ENCODE data around the gene SLC26A9. TPM values are rescaled to one million over a fixed set of nuclear protein-coding genes. Genes with fewer than 3 reads are reported as not detected.

Gene SLC26A9
- total and polyA plus RNA-seq, 12 donors = 0.03 to 0.11 (median 0.04) TPM; not detected in 9

DNA sequence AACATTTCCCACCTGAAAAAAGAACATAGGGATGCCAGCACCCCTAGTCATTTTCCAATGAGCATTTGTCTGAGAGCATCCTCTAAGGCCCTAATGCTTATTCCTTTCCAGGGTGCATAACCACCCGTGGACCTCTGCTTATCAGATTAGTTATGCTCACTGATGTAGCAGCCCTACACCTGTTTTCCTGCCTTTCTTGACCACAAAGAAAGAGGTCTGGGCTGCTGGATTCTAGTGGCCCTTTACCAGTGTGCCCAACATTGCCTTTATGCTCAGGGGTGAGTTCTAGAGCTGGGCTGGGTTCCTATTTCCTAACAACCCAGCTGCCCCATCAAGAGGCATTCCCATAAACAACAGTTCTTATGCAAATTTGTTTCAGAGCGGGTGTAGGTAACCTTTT lies 73.0 kb downstream of the SLC26A9 start:
- 77 to 95% (median 89%) methylated on average over 2 of the region's 2 CpGs for WGBS, 4 donors
- intact Hi-C loops (cut with DNase I) = no loop called here
- Histone ChIP-seq H3K4me3 (no peak overlapping the region), H3K4me1 (replicated peaks in 1 of 2) (no peaks in the 10 kb centered on the region), H3K36me3 (replicated peaks in 1 of 2) (no peaks in the 10 kb centered on the region), H3K9me3 (replicated peaks in 1 of 3) (no peaks in the 10 kb centered on the region), H3K27ac (no peak overlapping the region), H3K27me3 (no peaks in the 10 kb centered on the region)
- TF ChIP-seq, protein P1, sequence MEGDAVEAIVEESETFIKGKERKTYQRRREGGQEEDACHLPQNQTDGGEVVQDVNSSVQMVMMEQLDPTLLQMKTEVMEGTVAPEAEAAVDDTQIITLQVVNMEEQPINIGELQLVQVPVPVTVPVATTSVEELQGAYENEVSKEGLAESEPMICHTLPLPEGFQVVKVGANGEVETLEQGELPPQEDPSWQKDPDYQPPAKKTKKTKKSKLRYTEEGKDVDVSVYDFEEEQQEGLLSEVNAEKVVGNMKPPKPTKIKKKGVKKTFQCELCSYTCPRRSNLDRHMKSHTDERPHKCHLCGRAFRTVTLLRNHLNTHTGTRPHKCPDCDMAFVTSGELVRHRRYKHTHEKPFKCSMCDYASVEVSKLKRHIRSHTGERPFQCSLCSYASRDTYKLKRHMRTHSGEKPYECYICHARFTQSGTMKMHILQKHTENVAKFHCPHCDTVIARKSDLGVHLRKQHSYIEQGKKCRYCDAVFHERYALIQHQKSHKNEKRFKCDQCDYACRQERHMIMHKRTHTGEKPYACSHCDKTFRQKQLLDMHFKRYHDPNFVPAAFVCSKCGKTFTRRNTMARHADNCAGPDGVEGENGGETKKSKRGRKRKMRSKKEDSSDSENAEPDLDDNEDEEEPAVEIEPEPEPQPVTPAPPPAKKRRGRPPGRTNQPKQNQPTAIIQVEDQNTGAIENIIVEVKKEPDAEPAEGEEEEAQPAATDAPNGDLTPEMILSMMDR (IDR thresholded peaks at IDR 0.05) = no peak
- no peak for TF ChIP-seq POLR2A (IDR thresholded peaks at IDR 0.05)
- no peak for DNase-seq

Other genes with a start within 250 kb of the SLC26A9 start
- gene NUCKS1, start 193.3 kb downstream of the SLC26A9 start, total RNA-seq = 100 to 1,000 TPM in 5 of 9 donors, 10 to 100 TPM in 4; 56.3 to 159 (median 135) TPM
- gene NUCKS1, start 193.3 kb downstream of the SLC26A9 start, polyA plus RNA-seq = 100 to 1,000 TPM in 2 of 3 donors, 10 to 100 TPM in 1; 33.1 to 161 (median 109) TPM
- gene RAB29, start 168.0 kb downstream of the SLC26A9 start, total RNA-seq = 10 to 100 TPM in 8 of 9 donors, 1 to 10 TPM in 1; 9.6 to 52.2 (median 28.5) TPM
- gene RAB29, start 168.0 kb downstream of the SLC26A9 start, polyA plus RNA-seq = 10 to 100 TPM in 2 of 3 donors, 1 to 10 TPM in 1; 4.2 to 16.2 (median 15.9) TPM
- gene SLC41A1, start 130.3 kb downstream of the SLC26A9 start, total RNA-seq = 100 to 1,000 TPM in 1 of 9 donors, 10 to 100 TPM in 8; 21.3 to 127 (median 34.4) TPM
- gene SLC41A1, start 130.3 kb downstream of the SLC26A9 start, polyA plus RNA-seq = 100 to 1,000 TPM in 1 of 3 donors, 10 to 100 TPM in 1, 1 to 10 TPM in 1; 8.9 to 143 (median 11.1) TPM
- under 1 TPM in 6 of 9 donors, not detected in 3; 0.22 to 0.64 (median 0.47) TPM for gene PM20D1, start 93.3 kb downstream of the SLC26A9 start, total RNA-seq
- 1 to 10 TPM in 1 of 3 donors, under 1 TPM in 2; 0.07 to 1.8 (median 0.48) TPM for gene PM20D1, start 93.3 kb downstream of the SLC26A9 start, polyA plus RNA-seq
- 1 to 10 TPM in 2 of 9 donors, under 1 TPM in 7; 0.17 to 1.9 (median 0.67) TPM for gene RAB7B, start 59.9 kb upstream of the SLC26A9 start, total RNA-seq
- 1 to 10 TPM in 2 of 3 donors, under 1 TPM in 1; 0.88 to 3.5 (median 1.0) TPM for gene RAB7B, start 59.9 kb upstream of the SLC26A9 start, polyA plus RNA-seq
- gene CTSE, start 80.4 kb upstream of the SLC26A9 start, total RNA-seq = under 1 TPM in 1 of 9 donors, not detected in 8; 0.11 TPM
- gene CTSE, start 80.4 kb upstream of the SLC26A9 start, polyA plus RNA-seq = under 1 TPM in 1 of 3 donors, not detected in 2; 0.07 TPM
- under 1 TPM in 1 of 9 donors, not detected in 8; 0.33 TPM for gene RHEX, start 109.7 kb upstream of the SLC26A9 start, total RNA-seq
- under 1 TPM in 2 of 3 donors, not detected in 1; 0.13 to 0.17 TPM for gene RHEX, start 109.7 kb upstream of the SLC26A9 start, polyA plus RNA-seq
- gene AVPR1B, start 173.9 kb upstream of the SLC26A9 start, total RNA-seq = not detected
- gene AVPR1B, start 173.9 kb upstream of the SLC26A9 start, polyA plus RNA-seq = not detected

Data from adrenal gland (tissue), 12 donors.